ENCODE measurements around the gene FBXO31. TPM values are rescaled to one million over a fixed set of nuclear protein-coding genes. Genes with fewer than 3 reads are reported as not detected.

The FBXO31 gene
- total and polyA plus RNA-seq, 10 of the 15 experiments (the other 5 are each of a cell fraction or from before 2014, with no cell fraction given), result 0.19 to 33.1 (median 10.3) TPM

DNA sequence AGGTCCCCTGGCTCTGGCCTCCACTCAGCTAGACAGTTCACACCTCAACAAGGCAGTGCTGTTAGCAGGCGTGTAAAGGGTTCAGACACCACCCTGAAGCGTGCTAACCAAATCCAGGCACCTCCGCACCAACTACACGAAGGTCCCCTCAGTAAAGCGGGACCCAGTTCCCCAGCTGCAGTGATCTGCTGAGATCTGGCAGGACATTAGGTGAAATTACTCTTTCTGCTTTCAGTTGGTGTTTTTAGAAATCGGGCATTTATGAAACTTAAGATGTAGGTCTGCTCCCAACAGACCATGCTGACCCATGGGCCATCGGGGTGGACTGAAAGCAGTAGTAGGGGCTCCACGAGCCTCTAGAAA lies 27.1 kb downstream of the FBXO31 start (continued):
- no peak for TF ChIP-seq ZBTB4 (CRISPR knock-in tag; IDR thresholded peaks at IDR 0.05)
- TF ChIP-seq ZSCAN29 (IDR thresholded peaks at IDR 0.05), result no peak
- TF ChIP-seq POLR2A (IDR thresholded peaks at IDR 0.05; ENCODE audit: low read depth, low read length), result no peak
- TF ChIP-seq LARP7 (IDR thresholded peaks at IDR 0.05), result no peak

DNA sequence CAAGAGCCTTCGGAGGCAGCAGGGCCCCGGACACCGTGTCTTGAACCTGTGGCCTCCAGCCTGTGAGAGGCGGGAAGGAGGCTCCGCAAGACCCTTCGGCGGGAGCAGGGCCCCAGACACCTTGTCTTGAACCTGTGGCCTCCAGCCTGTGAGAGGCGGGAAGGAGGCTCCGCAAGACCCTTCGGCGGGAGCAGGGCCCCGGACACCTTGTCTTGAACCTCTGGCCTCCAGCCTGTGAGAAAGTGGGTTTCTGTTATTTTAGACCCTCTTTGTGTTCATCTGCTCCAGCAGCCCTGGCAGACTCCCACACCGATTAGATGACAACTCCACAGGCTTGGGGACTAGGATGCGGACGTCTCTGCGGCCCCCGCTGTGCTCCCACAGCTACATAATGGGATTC lies 30.0 kb downstream of the FBXO31 start:
- TF ChIP-seq FOS (IDR thresholded peaks at IDR 0.05; ENCODE audit: borderline replicate concordance, extremely low read depth, insufficient read length) (no peak), SREBF1 (IDR thresholded peaks at IDR 0.05; ENCODE audit: low read length) (no peak)
- Histone ChIP-seq H3K36me3 (ENCODE audit: control insufficient read depth in 2 of 2, insufficient read depth in 2 of 2, low read length in 1 of 2) (peaks cover 4 to 7% of the 10 kb centered on the region in 2 experiments; a peak in 3 of 4 replicates), H4K20me1 (ENCODE audit: control insufficient read depth, insufficient read depth) (no peaks in the 10 kb centered on the region), H3K4me3 (no peak overlapping the region), H3K27me3 (replicated peaks in 1 of 2; ENCODE audit: control insufficient read depth in 2 of 2, insufficient read depth in 2 of 2, low read length in 1 of 2) (no peaks in the 10 kb centered on the region), H3K4me1 (ENCODE audit: control insufficient read depth, insufficient read depth, low read length) (no peaks in the 10 kb centered on the region), H3K9me3 (replicated peaks; ENCODE audit: control insufficient read depth, insufficient read depth, low read length) (no peaks in the 10 kb centered on the region), H3K27ac (ENCODE audit: control insufficient read depth, insufficient read depth) (no peak overlapping the region), H3K79me2 (ENCODE audit: control insufficient read depth, insufficient read depth, low read length) (no peaks in the 10 kb centered on the region), H3K9ac (ENCODE audit: control insufficient read depth, insufficient read depth, low read length) (no peak overlapping the region), H3K4me2 (ENCODE audit: control insufficient read depth, insufficient read depth) (no peak overlapping the region), H2AFZ (ENCODE audit: control insufficient read depth, low read depth, low read length) (no peak overlapping the region)
- SMC1A ChIA-PET (ENCODE audit: uncharacterized antibody, unreplicated experiment), result no interaction called here
- intact Hi-C loops (cut with micrococcal nuclease; ENCODE audit: unreplicated experiment), result no loop called here
- POLR2A ChIA-PET, result no interaction called here
- CTCF ChIA-PET, result no interaction called here
- RAD21 ChIA-PET (ENCODE audit: unreplicated experiment), result no interaction called here
- no peak for FAIRE-seq
- 98% methylated on average over 17 of the region's 17 CpGs for whole genome bisulfite sequencing (ENCODE audit: insufficient coverage, insufficient replicate concordance, low lambda C conversion rate, missing lambda C conversion rate)
- in situ Hi-C loops (cut with MboI), result no loop called here
- BruUV-seq (replicated peaks), result no TSS peak
- no peak for DNase-seq (ENCODE audit: low read depth, low spot score)
- no peak for ATAC-seq
